GM19372 (cell line): Measurements from ENCODE around the gene S1PR1.

Source experiments
- ATAC-seq: cut with Tn5 transposase; IDR thresholded peaks from one replicate; pipeline ENCODE4 v1.9.1; 2021; ENCODE audit warnings: mild to moderate bottlenecking, low read depth, moderate library complexity; ENCODE audit not compliant: unreplicated experiment

S1PR1 gene

DNA sequence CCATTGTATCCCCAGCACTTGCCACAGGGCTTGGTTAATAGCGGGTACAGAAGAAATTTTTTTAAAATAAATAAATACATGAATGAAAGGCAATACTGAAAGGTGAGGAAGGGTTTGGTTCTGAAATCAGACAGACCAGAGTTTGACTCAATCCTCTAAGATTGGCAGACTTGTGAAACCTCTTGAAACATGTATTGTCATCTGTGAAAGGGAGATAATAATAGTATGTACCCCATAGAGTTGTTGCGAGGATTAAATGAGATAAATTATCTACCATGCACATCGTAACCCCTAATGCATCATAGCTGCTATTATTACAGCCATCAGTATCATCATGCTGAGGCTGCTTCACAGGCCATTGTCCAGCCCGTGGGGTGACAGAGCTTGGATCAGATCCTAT lies 41.4 kb downstream of the S1PR1 start:
- no peak for ATAC-seq

DNA sequence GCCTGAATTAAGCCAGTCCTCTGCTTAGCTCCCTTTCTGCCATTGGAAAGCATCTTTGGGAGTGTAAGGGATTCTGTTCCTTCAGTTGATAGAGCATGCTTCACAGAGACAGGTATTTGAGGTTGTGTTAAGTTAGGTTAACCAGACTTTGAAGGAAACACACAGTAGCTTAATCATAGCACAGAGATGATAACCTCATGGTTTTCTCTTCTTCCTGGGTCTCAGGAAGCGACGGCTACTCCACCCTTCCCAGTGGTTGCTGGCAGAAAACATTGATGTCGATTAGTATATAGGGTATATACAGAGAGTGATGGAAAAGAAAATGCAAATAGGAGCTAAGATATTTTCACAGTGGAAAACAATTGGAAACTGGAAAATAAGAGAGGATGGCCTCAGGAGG lies 42.0 kb downstream of the S1PR1 start:
- no peak for ATAC-seq

DNA sequence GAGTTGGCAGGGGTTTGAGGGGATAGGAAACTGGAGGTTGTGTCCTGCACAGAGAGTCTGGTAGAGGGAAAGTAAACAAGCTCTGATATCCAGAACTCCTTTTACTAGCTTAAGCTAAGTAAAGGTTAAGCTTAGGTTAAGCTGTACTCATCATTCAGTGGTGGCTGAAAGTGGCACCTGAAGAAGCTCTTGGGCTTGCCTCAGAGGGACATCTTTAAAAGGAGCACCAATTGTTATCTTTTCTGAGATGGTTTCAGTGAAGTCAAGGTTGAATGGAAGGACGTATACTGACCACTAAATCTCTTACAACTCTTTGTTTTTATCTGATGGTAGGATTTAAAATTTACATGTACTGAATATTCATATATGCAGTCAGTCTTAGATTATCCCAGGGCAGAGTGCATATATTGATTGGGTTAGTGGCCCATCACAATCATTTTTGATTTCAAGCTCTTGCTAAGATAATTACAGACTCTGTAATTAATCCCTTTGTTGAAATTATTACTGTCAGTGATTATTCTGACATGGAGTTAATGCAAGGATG lies 43.3 kb downstream of the S1PR1 start:
- no peak for ATAC-seq

DNA sequence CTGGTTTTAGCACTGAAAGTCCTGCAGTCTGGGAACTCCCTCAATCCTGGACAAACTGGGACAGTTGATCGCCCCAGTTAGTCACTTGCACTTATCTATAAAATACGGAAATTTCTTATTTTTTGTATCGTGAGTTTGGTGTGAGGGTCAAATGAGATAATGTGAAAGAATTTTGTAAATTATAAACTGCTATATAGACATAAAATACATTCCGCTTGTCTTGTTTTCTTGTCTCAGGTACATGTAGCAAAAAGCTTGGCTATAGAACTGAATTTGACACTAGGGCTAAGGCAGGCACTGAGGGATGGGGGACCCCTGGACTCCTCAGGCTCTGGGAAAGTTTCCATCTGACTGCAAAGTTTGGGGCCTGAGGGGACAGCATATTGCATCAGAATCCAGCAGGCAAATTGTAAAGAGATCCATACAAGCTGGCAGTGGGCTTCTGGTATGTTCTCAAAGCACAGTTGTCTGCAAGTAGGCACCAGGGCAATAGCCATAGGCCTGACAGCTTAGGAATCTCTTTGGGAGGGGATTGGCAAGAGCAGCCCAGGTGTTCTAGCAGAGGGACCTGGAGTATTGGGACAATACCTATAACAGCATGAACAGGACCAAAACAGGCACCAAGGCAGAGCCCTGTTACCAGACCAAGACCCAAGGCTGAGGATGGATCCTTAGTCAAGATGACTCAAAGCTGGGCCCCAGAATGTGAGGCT lies 44.3 kb downstream of the S1PR1 start:
- no peak for ATAC-seq

DNA sequence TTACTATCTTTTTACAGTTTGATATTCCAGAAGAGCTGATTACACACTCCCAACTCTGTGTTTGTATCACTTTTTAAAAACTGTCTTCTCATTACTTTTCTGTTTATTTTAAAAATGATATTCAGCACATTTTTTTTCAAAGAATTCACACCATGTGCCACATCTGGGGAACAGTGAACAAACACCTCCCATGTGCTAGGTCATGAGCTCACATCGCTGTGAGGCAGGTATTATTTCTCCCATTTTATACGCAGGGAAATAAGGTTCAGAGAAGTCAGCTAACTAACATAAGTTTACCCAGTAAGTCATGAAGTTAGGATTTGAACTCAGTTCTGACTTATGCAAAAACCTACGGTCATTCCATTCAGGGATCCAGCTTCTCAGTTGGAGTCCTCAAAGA lies 44.9 kb downstream of the S1PR1 start:
- ATAC-seq: no peak

DNA sequence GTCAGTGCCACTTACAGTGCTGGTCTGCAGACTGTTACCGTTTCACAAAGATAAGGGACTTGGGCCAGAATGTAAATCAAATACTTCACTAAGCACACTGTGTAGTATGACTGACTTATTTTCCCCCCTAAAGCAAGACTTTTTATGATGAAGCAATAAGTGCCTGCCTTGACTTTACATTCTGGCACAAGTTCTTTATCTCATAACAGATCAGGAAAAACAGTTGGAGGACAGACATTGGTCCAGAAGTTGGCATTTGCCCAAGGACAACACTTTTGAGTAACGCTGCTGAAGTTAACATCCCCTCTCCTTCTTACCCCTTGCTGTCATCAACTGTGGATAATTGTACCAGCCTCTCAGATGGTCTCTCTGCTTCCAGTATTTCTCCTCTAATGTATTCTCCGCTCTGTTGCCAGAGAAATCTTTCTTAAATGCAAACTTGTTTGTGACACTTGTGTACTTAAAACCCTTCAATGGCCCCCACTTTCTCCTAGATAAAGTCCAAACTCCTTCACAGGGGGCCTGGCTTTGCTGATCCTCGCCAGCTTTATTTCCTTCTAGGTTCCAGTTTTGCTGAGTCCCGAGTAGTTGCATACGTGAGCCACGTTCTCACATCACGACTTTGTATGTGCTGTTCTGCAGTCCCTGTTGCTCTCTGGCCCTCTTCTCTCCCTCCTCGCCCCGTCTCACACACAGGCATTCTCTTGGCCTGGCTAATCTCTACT lies 45.7 kb downstream of the S1PR1 start:
- ATAC-seq: no peak

DNA sequence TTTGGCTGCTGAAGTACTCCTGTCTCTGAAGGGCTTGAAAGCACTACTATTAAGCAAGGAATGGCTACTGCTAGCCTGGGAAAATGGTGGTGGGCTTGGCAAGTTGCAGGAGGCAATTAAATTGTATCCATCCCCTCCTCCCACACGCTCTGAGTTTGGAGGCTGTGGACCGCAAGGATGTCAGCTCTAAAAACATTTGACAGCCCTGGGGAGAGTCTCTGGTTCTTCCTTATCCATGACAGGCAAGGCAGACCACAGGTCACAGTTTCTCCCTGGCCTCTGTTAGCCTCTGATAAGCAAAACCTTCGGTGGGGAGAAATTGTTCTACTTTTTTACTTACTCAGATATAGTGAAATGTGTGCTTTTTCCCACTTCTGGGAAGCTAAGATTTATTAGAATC lies 46.6 kb downstream of the S1PR1 start:
- ATAC-seq: no peak

DNA sequence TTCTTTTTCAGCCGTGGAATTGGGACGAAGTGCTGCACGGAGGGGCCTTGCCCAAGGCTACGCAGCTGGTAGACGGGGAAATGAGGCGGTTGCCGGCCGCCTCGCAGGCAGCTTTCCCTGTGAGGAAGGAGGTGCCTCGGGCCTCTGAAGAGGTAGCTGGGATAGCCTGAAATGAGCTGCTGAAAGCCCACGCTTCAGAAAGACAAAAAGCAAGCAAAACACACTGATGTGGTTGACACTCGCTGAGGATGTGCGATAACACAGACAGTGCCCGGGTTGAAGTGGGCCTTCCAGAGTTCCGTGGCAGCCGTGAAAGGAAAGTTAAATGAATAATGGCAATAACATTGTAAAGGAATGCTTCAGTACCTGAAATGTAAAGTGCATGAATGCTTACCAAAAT lies 47.2 kb downstream of the S1PR1 start:
- no peak for ATAC-seq

DNA sequence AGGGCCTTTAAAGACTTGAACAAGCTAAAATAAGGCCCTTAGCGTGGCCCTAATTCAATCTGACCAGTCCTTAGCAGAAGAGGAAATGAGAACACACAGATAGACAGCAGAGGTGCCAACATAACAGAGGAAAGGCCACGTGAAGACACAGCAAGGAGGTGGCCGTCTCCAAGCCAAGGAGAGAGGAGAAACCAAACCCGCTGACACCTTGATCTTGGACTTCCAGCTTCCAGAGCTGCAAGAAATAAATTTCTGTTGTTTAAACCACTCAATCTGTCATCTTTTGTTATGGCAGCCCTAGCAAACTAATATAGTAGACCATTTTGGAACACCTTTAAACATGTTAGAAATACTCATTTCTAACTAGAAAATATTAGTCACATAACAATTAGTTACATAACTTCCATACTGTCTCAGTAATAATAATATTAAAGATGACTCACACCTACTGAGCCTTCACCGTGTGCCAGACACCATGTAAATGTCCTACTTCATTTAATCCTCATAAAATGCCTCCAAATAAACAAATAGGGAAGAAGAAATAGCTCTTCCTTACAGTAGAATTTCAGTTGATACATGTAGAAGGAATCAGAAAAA lies 47.9 kb downstream of the S1PR1 start:
- ATAC-seq: no peak

DNA sequence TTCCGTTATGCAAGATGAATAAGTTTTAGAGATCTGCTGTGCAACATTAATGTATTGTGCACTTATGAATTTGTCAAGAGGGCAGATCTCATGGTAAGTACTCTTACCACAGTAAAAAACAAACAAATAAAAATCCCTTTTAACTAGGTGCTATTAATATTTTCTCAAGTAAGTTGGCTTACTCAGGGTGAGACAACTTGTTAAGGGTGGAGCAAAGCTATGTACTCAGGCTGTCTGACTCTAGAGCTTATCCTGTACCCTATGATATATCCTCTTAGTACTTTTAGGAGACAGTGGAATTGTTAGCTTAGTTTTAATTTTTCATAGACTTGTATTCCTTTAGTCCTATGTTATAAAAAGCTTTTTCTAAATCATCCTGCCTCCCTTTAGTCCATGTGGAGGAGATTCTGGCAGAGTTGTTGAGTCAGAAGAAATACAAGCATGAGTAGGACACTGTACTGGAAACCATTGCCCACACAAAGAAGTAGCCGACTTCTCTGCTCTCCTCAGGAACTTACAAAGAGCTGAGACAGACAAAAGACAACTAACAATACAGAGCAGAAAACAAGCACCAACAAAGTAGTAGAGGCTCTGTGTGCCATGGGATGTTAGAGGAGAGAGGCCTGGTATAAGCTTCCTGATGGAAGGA lies 49.2 kb downstream of the S1PR1 start:
- ATAC-seq: no peak

DNA sequence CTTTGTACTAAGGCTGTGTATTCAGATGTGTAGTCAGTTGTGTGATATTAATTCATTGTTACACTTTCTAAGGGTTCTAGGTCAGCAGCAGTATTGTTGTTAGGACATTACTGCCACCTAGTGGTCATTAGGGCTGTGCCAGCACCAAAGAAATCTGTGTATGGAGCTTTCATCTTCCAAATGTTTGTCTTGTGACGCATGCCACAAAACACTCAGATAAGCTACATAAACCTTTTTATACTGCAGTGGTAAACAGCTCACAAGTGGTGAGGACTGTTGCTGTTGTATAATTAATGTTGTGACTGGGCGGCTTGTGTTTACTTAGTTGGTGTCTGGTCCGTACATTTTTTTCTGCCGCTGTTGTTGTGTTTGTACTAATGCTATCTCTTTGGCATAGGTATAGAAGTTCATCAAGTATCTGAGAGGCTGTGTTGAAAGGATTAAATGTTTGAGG lies 51.7 kb downstream of the S1PR1 start:
- peak; percentile 56 for ATAC-seq

DNA sequence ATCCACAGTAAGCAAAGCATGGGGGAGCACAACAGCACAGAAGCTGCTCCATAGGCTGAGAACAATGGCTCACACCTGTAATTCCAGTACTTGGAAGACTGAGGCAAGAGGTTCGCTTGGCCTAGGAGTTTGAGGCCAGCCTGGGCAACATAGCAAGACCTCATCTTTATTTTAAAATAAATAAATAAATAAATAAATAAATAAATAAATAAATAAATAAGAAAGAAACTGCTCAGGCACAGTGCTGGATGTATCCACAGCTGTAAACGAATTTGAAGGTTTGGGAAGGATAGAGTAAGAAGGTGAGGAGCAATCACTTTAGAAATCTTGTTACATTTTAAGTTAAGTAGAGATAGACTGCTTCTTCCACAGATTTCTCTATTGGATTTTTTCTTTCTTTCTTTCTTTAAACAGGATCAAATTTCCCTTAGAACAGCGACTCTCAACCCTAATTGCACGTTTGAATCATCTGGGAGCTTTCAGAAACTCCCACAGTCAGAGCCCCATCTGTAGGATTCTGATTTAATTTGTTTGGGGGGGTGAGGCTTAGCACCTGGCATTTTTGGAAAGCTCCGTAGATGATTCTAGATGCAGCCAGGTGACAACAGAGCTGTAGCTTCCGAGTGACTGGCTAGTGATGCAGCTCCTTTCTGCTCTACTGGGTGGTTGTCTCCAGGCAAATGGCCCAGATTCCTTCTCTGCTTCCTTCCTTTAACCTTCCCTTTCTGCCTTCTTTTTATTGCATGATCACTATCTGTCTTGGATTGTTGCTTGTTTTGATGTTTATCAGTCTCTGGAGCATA lies 53.5 kb downstream of the S1PR1 start:
- no peak for ATAC-seq
